Right lobe of liver (tissue), 6 donors: ENCODE results near the gene MXD4. TPM values are rescaled to one million over a fixed set of nuclear protein-coding genes. Genes with fewer than 3 reads are reported as not detected.

ENCODE experiments used
- ATAC-seq, 4 donors: fragments of 200-7000 bp; cut with Tn5 transposase; one replicate each; pipeline ENCODE4 v1.9.1; 2020; ENCODE audit warnings: mild to moderate bottlenecking in 4 of 4, moderate library complexity in 4 of 4
- DNase-seq, 3 donors: peaks; one replicate each; pipeline ENCODE4 v3.0.0-alpha.2; 2020
- H3K27ac ChIP-seq, 3 donors: fragments of 200-600 bp; one replicate each; pipeline ENCODE4 v1.8.0; 2022
- H3K27me3 ChIP-seq, 2 donors: fragments of 200-600 bp; one replicate each; pipeline ENCODE4 v1.8.0; 2022
- H3K36me3 ChIP-seq, 4 donors: fragments of 200-600 bp; sonication (generic) in 1 of 4; one replicate each; pipeline versions ENCODE4 v1.5.1 to v1.8.0; 2017 to 2022; ENCODE audit warnings: control low read depth in 1 of 4
- H3K4me1 ChIP-seq, 4 donors: fragments of 200-600 bp; sonication (generic) in 1 of 4; one replicate each; pipeline versions ENCODE4 v1.5.1 to v1.8.0; 2017 to 2022; ENCODE audit warnings: control low read depth in 1 of 4
- H3K4me3 ChIP-seq, 3 donors: fragments of 200-600 bp; one replicate each; pipeline ENCODE4 v1.8.0; 2022
- H3K9me3 ChIP-seq, 4 donors: fragments of 200-600 bp; sonication (generic) in 1 of 4; one replicate each; pipeline versions ENCODE4 v1.5.1 to v1.8.0; 2017 to 2022; ENCODE audit warnings: control low read depth in 1 of 4
- CTCF ChIP-seq, 4 donors: fragments of 200-600 bp in 3 of 4; fragments of 450-650 bp in 1 of 4; IDR thresholded peaks; one replicate each; pipeline versions ENCODE4 v1.5.1 to v1.8.0; 2016 to 2022; ENCODE audit warnings: antibody characterized with exemption in 4 of 4, mild to moderate bottlenecking in 2 of 4
- POLR2A ChIP-seq: fragments of 450-650 bp; IDR thresholded peaks from one replicate; pipeline ENCODE4 v1.6.1; 2017; ENCODE audit warnings: antibody characterized with exemption, mild to moderate bottlenecking
- WGBS: methylation state at CpG from one replicate; pipeline ENCODE4 v1.1.6; 2018; ENCODE audit warnings: low coverage, low lambda C conversion rate; ENCODE audit not compliant: insufficient coverage; ENCODE audit errors: missing lambda C conversion rate; 5-methylcytosine and 5-hydroxymethylcytosine counted together
- intact Hi-C, 2 donors: fragments of 100-400 bp; cut with DNase I; formaldehyde crosslinking; loops; one replicate each; pipeline versions ENCODE4 v1.11.2 to v1.14.1; 2022
- long read RNA-seq: library from polyadenylated mRNA; unstranded; transcript quantifications from one replicate; pipeline ENCODE4 v2.0.0, GENCODE V29; 2019
- total RNA-seq, 6 experiments: library from RNA; depleted of rRNA in 2 of 6; stranded (reverse); fragments of >200 nt in 2 of 6; fragmentation: NEBNext Ultra II Directional in 3 of 6; extraction: Animal tissue kit (Norgen Biotek cat#: 25700) in 3 of 6; gene quantifications; one replicate each; pipeline versions ENCODE4 v1.1.0 to v1.2.4, GENCODE V29; 2016 to 2023
- donor health status: DM: no; HTN: yes; CAD: no.
- donor health status: DM: no; HTN: no; CAD: no.
- donor health status: DM: no; HTN: no; CAD: no.
- donor health status: DM: no; HTN: yes; CAD: no.
- donor health status: DM: no; HTN: yes; CAD: no.

The MXD4 gene
- total RNA-seq: 10 to 100 TPM; 17.8 to 23.0 (median 19.7) TPM
- long read RNA-seq, partial matches to known transcripts: 0 of 2 reads
- long read RNA-seq, other reads (novel, unspliced or antisense): 2 of 2 reads

GRCh38 chr4:2261853-2262144, at the start of gene MXD4:
MXD4 (minus strand) TSS chr4:2262109; CDS start chr4:2261980, 129 bp downstream.
- Histone ChIP-seq H3K4me3 (peak within 1 kb of the TSS; percentile 86 to 93 (median 90)), H3K27ac (peak within 1 kb of the TSS; percentile 75 to 92 (median 79)), H3K4me1 (peaks cover 0 to 35% (median 4%) of the 10 kb centered on the region in 4 donors), H3K9me3 (no peaks in the 10 kb centered on the region), H3K36me3 (no peaks in the 10 kb centered on the region), H3K27me3 (no peaks in the 10 kb centered on the region)
- TF ChIP-seq CTCF (IDR thresholded peaks at IDR 0.05): no peak
- TF ChIP-seq POLR2A: no peak
- intact Hi-C loops: no loop called here
- no peak for DNase-seq
- ATAC-seq: no peak
- WGBS: no CpG with 5 or more reads among the region's 46 CpGs

GRCh38 chr4:2306773-2307410, 45.0 kb upstream of the MXD4 start:
- DNase-seq: no peak
- intact Hi-C loops: no loop called here
- Histone ChIP-seq H3K4me1 (no peaks in the 10 kb centered on the region), H3K27ac (no peak overlapping the region), H3K27me3 (no peaks in the 10 kb centered on the region), H3K9me3 (no peaks in the 10 kb centered on the region), H3K4me3 (no peak overlapping the region), H3K36me3 (no peaks in the 10 kb centered on the region)
- TF ChIP-seq CTCF (IDR thresholded peaks at IDR 0.05) (no peak), POLR2A (no peak)
- whole genome bisulfite sequencing: 96% methylated on average over 10 of the region's 10 CpGs
- ATAC-seq: no peak

- no peak for DNase-seq
- no peak for TF ChIP-seq POLR2A
- no peak for TF ChIP-seq CTCF (IDR thresholded peaks at IDR 0.05)
- 78% methylated on average over 3 of the region's 11 CpGs for WGBS
- H3K36me3 ChIP-seq: no peaks in the 10 kb centered on the region
- H3K27me3 ChIP-seq: no peaks in the 10 kb centered on the region
- no peak overlapping the region for H3K27ac ChIP-seq
- intact Hi-C loops: no loop called here
- no peaks in the 10 kb centered on the region for H3K4me1 ChIP-seq
- no peaks in the 10 kb centered on the region for H3K9me3 ChIP-seq
- peak in 1 of 4 donors; percentile 17 for ATAC-seq
- H3K4me3 ChIP-seq: no peak overlapping the region
These were observed 44.0 kb upstream of the MXD4 start for GRCh38 chr4:2305766-2306501.

GRCh38 chr4:2304877-2305561, 43.1 kb upstream of the MXD4 start:
- TF ChIP-seq POLR2A (no peak), CTCF (IDR thresholded peaks at IDR 0.05) (no peak)
- Histone ChIP-seq H3K36me3 (no peaks in the 10 kb centered on the region), H3K4me3 (no peak overlapping the region), H3K27me3 (no peaks in the 10 kb centered on the region), H3K4me1 (no peaks in the 10 kb centered on the region), H3K9me3 (no peaks in the 10 kb centered on the region), H3K27ac (no peak overlapping the region)
- WGBS: no CpG with 5 or more reads among the region's 41 CpGs
- DNase-seq: no peak
- ATAC-seq: peak in 1 of 4 donors; percentile 6
- intact Hi-C loops: no loop called here
